ENCODE data around the gene EGLN2. TPM values are rescaled to one million over a fixed set of nuclear protein-coding genes. Genes with fewer than 3 reads are reported as not detected.
"Not testable (repeated sequence)": the region's sequence is repeated elsewhere in the genome, so short reads cannot be mapped to it uniquely, and the experiment has no call there.

Gene EGLN2
- total and polyA plus RNA-seq, 7 donors, result 60.9 to 106 (median 97.1) TPM

DNA sequence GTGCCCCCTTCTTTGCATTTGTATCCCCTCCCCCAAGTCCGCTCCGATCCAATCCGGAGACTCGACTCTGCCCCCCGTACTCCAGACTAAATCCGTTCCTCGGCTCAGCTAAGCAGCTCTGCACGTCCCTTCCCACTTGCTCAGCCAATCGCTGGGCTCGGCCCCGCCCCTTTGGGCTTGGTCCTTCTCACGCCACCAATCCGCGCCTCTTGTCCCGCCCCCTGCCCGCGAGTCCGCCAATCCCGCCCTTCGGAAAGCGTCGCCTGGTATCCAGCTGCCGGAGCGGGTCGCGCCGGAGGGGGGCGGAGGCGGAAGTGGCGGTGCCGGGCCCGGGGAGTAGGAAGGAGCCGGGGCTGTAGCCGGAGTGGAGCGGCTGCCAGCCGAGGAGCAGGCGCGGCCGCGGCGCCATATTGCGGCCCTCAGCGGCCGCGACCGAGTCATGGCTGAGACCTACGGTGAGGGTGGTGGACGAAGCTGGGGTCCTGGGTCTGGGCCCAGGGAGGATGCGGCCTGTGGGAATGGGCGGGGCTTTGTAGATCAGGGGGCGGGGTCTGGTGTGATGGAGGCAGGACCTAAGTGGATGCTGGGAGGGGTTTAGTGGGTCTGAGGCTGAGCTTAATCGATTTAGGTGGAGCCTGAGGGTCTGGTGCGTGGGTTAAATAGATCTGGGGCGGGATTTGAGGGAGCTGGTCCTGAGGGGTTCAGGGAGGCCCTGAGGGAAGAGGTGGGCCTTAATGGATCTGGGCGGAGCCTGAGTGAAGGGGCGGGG is 20.9 kb upstream of the EGLN2 start, which contains the start of gene RAB4B:
Gene RAB4B (plus strand): TSS at position 311 of the 769 bp plus-strand sequence. CDS start 129 bp downstream, at position 440.
- peaks cover 0 to 22% (median 14%) of the 10 kb centered on the region in 4 donors for H3K4me1 ChIP-seq
- H3K27ac ChIP-seq, result peak within 1 kb of the TSS; percentile 94 to 99 (median 96)
- intact Hi-C loops (cut with DNase I), result loop anchor here (2.0 kb wide), 2 partner anchors 21 to 41 kb away; partner anchors contain the start of gene EGLN2
- H3K27me3 ChIP-seq, result no peaks in the 10 kb centered on the region
- TF ChIP-seq POLR2A (IDR thresholded peaks at IDR 0.05) (peak; percentile 17 to 87), POLR2AphosphoS5 (IDR thresholded peaks at IDR 0.05) (peak; percentile 50 to 93 (median 88)), EP300 (IDR thresholded peaks at IDR 0.05) (no peak)
- TF ChIP-seq, protein P1, sequence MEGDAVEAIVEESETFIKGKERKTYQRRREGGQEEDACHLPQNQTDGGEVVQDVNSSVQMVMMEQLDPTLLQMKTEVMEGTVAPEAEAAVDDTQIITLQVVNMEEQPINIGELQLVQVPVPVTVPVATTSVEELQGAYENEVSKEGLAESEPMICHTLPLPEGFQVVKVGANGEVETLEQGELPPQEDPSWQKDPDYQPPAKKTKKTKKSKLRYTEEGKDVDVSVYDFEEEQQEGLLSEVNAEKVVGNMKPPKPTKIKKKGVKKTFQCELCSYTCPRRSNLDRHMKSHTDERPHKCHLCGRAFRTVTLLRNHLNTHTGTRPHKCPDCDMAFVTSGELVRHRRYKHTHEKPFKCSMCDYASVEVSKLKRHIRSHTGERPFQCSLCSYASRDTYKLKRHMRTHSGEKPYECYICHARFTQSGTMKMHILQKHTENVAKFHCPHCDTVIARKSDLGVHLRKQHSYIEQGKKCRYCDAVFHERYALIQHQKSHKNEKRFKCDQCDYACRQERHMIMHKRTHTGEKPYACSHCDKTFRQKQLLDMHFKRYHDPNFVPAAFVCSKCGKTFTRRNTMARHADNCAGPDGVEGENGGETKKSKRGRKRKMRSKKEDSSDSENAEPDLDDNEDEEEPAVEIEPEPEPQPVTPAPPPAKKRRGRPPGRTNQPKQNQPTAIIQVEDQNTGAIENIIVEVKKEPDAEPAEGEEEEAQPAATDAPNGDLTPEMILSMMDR (IDR thresholded peaks at IDR 0.05), result no peak
- WGBS, 2 donors, result 1% methylated on average over 56 of the region's 56 CpGs
- no peaks in the 10 kb centered on the region for H3K9me3 ChIP-seq
- peak within 1 kb of the TSS; percentile 63 to 80 (median 68) for H3K4me3 ChIP-seq
- peak; percentile 100 for DNase-seq
- no peaks in the 10 kb centered on the region for H3K36me3 ChIP-seq

DNA sequence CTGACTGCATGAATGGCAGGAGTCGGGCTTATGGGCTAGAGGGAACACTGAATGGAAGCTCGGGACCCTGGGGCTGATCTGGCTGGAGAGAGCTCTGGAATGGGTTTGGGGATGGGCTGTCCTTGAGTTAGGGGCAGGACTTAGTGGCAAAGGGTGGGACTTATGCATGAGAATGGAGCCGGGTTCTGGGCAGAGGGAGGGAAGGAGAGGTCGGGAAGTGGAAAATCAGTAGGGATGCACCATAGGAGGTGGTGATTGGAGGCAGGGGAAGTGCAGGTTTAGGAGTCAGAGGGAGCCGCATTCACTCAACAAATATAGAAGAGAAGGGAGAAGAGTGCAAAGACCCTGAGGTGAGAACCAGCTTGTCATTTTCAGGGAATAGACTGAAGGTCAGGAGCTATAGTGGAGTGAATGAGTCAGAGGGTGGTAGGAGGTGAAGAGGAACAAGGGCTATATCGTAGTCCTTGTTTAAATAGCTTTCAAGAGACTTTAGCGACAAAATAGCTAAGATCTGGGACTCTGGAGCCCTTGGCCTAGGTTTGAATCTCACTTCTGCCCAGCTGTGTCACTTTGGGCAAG is 20.2 kb upstream of the EGLN2 start:
- H3K4me1 ChIP-seq, result peaks cover 0 to 22% (median 14%) of the 10 kb centered on the region in 4 donors
- peak overlapping the region; percentile 63 to 80 (median 68) for H3K4me3 ChIP-seq
- intact Hi-C loops (cut with DNase I), result loop anchor here (2.0 kb wide), 2 partner anchors 20 to 40 kb away; partner anchors contain the start of gene EGLN2
- no peak for TF ChIP-seq EP300 (IDR thresholded peaks at IDR 0.05)
- WGBS, 2 donors, result 15 to 16% methylated on average over 7 of the region's 7 CpGs
- H3K27ac ChIP-seq, result peak overlapping the region; percentile 94 to 99 (median 96)
- DNase-seq, result no peak
- peaks cover 0 to 3% (median 0%) of the 10 kb centered on the region in 4 donors for H3K36me3 ChIP-seq
- no peaks in the 10 kb centered on the region for H3K9me3 ChIP-seq
- H3K27me3 ChIP-seq, result no peaks in the 10 kb centered on the region

DNA sequence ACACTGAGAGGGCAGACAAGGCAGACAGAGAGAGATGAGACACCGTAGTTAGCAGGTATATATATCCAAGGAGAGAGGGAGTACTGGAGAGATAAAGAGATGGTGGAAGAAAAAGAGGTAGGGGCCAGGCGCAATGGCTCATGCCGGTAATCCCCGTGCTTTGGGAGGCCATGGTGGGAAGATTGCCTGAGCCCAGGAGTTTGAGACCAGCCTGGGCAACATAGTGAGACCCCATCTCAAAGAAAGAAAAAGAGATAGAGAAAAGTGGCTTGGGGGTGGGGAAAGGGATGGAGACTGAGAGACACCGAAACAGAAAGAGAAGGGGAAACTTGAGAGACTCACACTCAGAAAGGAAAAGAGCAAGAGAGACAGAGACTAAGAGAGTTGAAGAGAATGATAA is 18.4 kb upstream of the EGLN2 start:
- Histone ChIP-seq H3K4me3 (no peak overlapping the region), H3K9me3 (no peaks in the 10 kb centered on the region), H3K4me1 (peaks cover 0 to 22% (median 14%) of the 10 kb centered on the region in 4 donors), H3K36me3 (peaks cover 0 to 12% (median 0%) of the 10 kb centered on the region in 4 donors), H3K27ac (no peak overlapping the region), H3K27me3 (no peaks in the 10 kb centered on the region)
- 95 to 97% methylated on average over 5 of the region's 5 CpGs for WGBS, 2 donors
- no peak for DNase-seq
- no peak for TF ChIP-seq POLR2AphosphoS5 (IDR thresholded peaks at IDR 0.05)
- TF ChIP-seq POLR2A (IDR thresholded peaks at IDR 0.05), result no peak
- TF ChIP-seq, protein P1 (IDR thresholded peaks at IDR 0.05), result no peak
- no peak for TF ChIP-seq EP300 (IDR thresholded peaks at IDR 0.05)
- intact Hi-C loops (cut with DNase I), result no loop called here

DNA sequence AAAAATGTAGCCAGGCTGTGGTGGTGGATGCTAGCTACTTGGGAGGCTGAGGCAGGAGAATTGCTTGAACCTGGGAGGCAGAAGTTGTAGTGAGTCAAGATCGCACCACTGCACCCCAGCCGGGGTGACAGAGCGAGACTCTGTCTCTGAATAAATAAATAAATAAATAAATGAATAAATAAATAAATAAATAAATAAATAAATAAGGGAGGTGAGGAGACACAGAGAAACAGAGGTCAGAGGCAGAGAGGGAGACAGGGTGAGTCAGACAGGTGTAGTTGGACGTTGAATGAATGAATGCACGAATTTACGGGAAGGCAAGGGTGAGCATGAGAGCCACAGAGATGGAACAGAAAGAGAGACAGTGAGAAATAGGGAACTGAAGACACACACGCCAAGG is 17.9 kb upstream of the EGLN2 start:
- H3K27me3 ChIP-seq, result no peaks in the 10 kb centered on the region
- H3K27ac ChIP-seq, result no peak overlapping the region
- peaks cover 0 to 22% (median 14%) of the 10 kb centered on the region in 4 donors for H3K4me1 ChIP-seq
- H3K9me3 ChIP-seq, result no peaks in the 10 kb centered on the region
- no peak for DNase-seq
- intact Hi-C loops (cut with DNase I), result no loop called here
- H3K4me3 ChIP-seq, result no peak overlapping the region
- TF ChIP-seq POLR2A (IDR thresholded peaks at IDR 0.05) (no peak), POLR2AphosphoS5 (IDR thresholded peaks at IDR 0.05) (no peak), EP300 (IDR thresholded peaks at IDR 0.05) (no peak)
- TF ChIP-seq, protein P1 (IDR thresholded peaks at IDR 0.05), result no peak
- peaks cover 0 to 12% (median 0%) of the 10 kb centered on the region in 4 donors for H3K36me3 ChIP-seq
- 94 to 96% methylated on average over 7 of the region's 7 CpGs for WGBS, 2 donors

DNA sequence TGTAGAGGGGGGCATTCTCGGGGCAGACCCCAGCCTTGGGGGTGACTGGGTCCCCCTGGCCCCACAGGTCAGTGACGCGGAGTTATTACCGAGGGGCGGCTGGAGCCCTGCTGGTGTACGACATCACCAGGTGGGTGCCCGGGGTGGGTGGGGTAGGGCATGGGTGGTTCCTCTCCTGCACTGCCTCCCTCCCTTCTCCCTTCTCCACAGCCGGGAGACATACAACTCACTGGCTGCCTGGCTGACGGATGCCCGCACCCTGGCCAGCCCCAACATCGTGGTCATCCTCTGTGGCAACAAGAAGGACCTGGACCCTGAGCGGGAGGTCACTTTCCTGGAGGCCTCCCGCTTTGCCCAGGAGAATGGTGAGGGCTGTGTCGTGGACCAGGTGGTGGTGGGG is 15.3 kb upstream of the EGLN2 start:
- Histone ChIP-seq H3K4me3 (no peak overlapping the region), H3K4me1 (peaks cover 0 to 9% (median 6%) of the 10 kb centered on the region in 4 donors), H3K27ac (no peak overlapping the region), H3K9me3 (no peaks in the 10 kb centered on the region), H3K36me3 (peaks cover 0 to 21% (median 2%) of the 10 kb centered on the region in 4 donors), H3K27me3 (no peaks in the 10 kb centered on the region)
- no peak for DNase-seq
- TF ChIP-seq POLR2AphosphoS5 (IDR thresholded peaks at IDR 0.05) (no peak), EP300 (IDR thresholded peaks at IDR 0.05) (no peak), POLR2A (IDR thresholded peaks at IDR 0.05) (no peak)
- TF ChIP-seq, protein P1 (IDR thresholded peaks at IDR 0.05), result no peak
- intact Hi-C loops (cut with DNase I), result no loop called here
- WGBS, 2 donors, result 93 to 96% methylated on average over 14 of the region's 14 CpGs

DNA sequence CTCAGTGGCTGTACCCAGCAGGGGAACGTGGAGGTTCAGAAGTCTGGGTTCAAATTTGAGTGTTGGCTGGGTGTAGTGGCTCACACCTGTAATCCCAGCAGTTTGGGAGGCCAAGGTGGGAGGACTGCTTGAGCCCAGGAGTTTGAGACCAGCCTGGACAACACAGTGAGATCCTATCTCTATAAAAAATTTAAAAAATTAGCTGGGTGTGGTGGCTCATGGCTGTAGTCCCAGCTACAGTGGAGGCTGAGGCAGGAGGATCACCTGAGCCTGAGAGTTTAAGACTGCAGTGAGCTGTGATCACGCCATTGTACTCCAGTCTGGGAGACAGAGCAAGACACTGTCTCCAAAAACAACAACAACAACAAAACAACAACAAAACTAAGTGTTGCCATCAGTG is 14.8 kb upstream of the EGLN2 start:
- H3K4me3 ChIP-seq; intact Hi-C loops (cut with DNase I); H3K27me3 ChIP-seq; H3K4me1 ChIP-seq; H3K9me3 ChIP-seq; H3K27ac ChIP-seq; DNase-seq: not testable (repeated sequence)
- 97 to 100% methylated on average over 2 of the region's 2 CpGs for WGBS, 2 donors
- H3K36me3 ChIP-seq, result peaks cover 0 to 21% (median 2%) of the 10 kb centered on the region in 4 donors

Data from sigmoid colon (tissue), 7 donors.